HepG2 (cell line): Measurements from ENCODE around the gene ZFYVE27. TPM values are rescaled to one million over a fixed set of nuclear protein-coding genes. Genes with fewer than 3 reads are reported as not detected.
A peak's percentile ranks its signal among the peaks of the same experiment; 100 is the strongest.

ENCODE experiments used
- CEBPB ChIP-seq: IDR thresholded peaks from 2 replicates; pipeline ENCODE4 v1.6.1; 2011; ENCODE audit warnings: low read depth, low read length, improper control_type of control experiment, borderline replicate concordance
- DPF2 ChIP-seq: sonication (generic); formaldehyde crosslinking; IDR thresholded peaks from 2 replicates; pipeline ENCODE4 v1.4.0; 2020; ENCODE audit warnings: mild to moderate bottlenecking, low read depth, missing genetic modification reagents, borderline replicate concordance
- ELF4 ChIP-seq: sonication (generic); formaldehyde crosslinking; IDR thresholded peaks from 2 replicates; pipeline ENCODE4 v1.5.0; 2020; ENCODE audit warnings: missing genetic modification reagents, mild to moderate bottlenecking, moderate library complexity, borderline replicate concordance
- HDAC6 ChIP-seq: fragments of 200-600 bp; sonication (generic); IDR thresholded peaks from 2 replicates; pipeline ENCODE4 v1.7.0; 2017; ENCODE audit warnings: mild to moderate bottlenecking, antibody characterized with exemption, low read length, low read depth
- MAFG ChIP-seq: sonication (generic); formaldehyde crosslinking; IDR thresholded peaks from 2 replicates; pipeline ENCODE4 v1.5.1; 2020; ENCODE audit warnings: mild to moderate bottlenecking, missing genetic modification reagents
- MAZ ChIP-seq, 2 experiments: sonication (generic) in 1 of 2; formaldehyde crosslinking in 1 of 2; IDR thresholded peaks; 2 replicates each; pipeline versions ENCODE4 v1.5.0 to v1.6.1; 2012 to 2020; ENCODE audit warnings: low read depth in 2 of 2, mild to moderate bottlenecking in 2 of 2, borderline replicate concordance in 1 of 2, improper control_type of control experiment in 1 of 2, low read length in 1 of 2, missing genetic modification reagents in 1 of 2, moderate library complexity in 1 of 2
- MIXL1 ChIP-seq: IDR thresholded peaks from 2 replicates; pipeline ENCODE4 v1.6.1; 2016
- MXD4 ChIP-seq: IDR thresholded peaks from 2 replicates; pipeline ENCODE4 v1.6.1; 2016; ENCODE audit warnings: mild to moderate bottlenecking, missing biosample characterization, missing genetic modification reagents
- NCOR1 ChIP-seq: fragments of 200-600 bp; sonication (generic); IDR thresholded peaks from 2 replicates; pipeline ENCODE4 v1.7.0; 2017; ENCODE audit warnings: antibody characterized with exemption, low read length, borderline replicate concordance
- RFXAP ChIP-seq: sonication (generic); formaldehyde crosslinking; IDR thresholded peaks from 2 replicates; pipeline ENCODE4 v1.4.0; 2020; ENCODE audit warnings: missing genetic modification reagents, borderline replicate concordance
- TBX3 ChIP-seq: fragments of 450-650 bp; IDR thresholded peaks from 2 replicates; pipeline ENCODE4 v1.6.1; 2017; ENCODE audit warnings: antibody characterized with exemption, mild to moderate bottlenecking, inconsistent platforms, borderline replicate concordance
- ZC3H13 ChIP-seq: sonication (generic); formaldehyde crosslinking; IDR thresholded peaks from 2 replicates; pipeline ENCODE4 v1.8.1; 2023; ENCODE audit warnings: mild to moderate bottlenecking, missing genetic modification reagents, moderate library complexity
- ZNF598 ChIP-seq: sonication (generic); formaldehyde crosslinking; IDR thresholded peaks from 2 replicates; pipeline ENCODE4 v1.5.1; 2020; ENCODE audit warnings: mild to moderate bottlenecking, missing genetic modification reagents, borderline replicate concordance
- ZNF607 ChIP-seq: sonication (generic); formaldehyde crosslinking; IDR thresholded peaks from 2 replicates; pipeline ENCODE4 v1.5.1; 2020; ENCODE audit warnings: missing genetic modification reagents, mild to moderate bottlenecking, borderline replicate concordance
- ZNF746 ChIP-seq: sonication (generic); formaldehyde crosslinking; IDR thresholded peaks from 2 replicates; pipeline ENCODE4 v1.8.0; 2022; ENCODE audit warnings: mild to moderate bottlenecking, missing genetic modification reagents
- polyA plus RNA-seq, 8 experiments: library from polyadenylated mRNA; depleted of rRNA in 3 of 8; stranded (reverse) in 7 of 8; unstranded in 1 of 8; fragments of >200 nt; fragmentation: Illumina TruSeq in 4 of 8; extraction: Trizol in 4 of 8; gene quantifications; 2 replicates each; pipeline versions ENCODE4 v1.2.1 to v1.2.3, GENCODE V29; 2011 to 2016; ENCODE audit warnings: low read depth in 4 of 8, missing spikeins in 1 of 8, mixed read lengths in 1 of 8; ENCODE audit not compliant: insufficient read depth in 1 of 8
- total RNA-seq, 5 experiments: library from RNA; depleted of rRNA; stranded (reverse); fragments of >200 nt; fragmentation: Illumina TruSeq; extraction: Trizol; gene quantifications; 2 replicates each; pipeline ENCODE4 v1.2.3, GENCODE V29; 2016; ENCODE audit warnings: low read depth in 1 of 5
- TF ChIP-seq, protein P1 (sequence below): sonication (generic); formaldehyde crosslinking; IDR thresholded peaks from 2 replicates; pipeline ENCODE4 v1.5.1; 2020; ENCODE audit warnings: mild to moderate bottlenecking, missing genetic modification reagents
- TF ChIP-seq, protein P2 (sequence below): sonication (generic); formaldehyde crosslinking; IDR thresholded peaks from 2 replicates; pipeline ENCODE4 v1.4.0; 2020; ENCODE audit warnings: missing genetic modification reagents
- TF ChIP-seq, protein P3 (sequence below): sonication (generic); formaldehyde crosslinking; IDR thresholded peaks from 2 replicates; pipeline ENCODE4 v1.5.0; 2020; ENCODE audit warnings: missing genetic modification reagents
- TF ChIP-seq, protein P4 (sequence below): sonication (generic); IDR thresholded peaks from 2 replicates; pipeline ENCODE4 v1.6.1; 2016; ENCODE audit warnings: low read depth, borderline replicate concordance

Gene ZFYVE27
- total and polyA plus RNA-seq, 2 of the 13 experiments (the other 11 are each of a cell fraction or from before 2014, with no cell fraction given), result 19.7 to 20.5 TPM

DNA sequence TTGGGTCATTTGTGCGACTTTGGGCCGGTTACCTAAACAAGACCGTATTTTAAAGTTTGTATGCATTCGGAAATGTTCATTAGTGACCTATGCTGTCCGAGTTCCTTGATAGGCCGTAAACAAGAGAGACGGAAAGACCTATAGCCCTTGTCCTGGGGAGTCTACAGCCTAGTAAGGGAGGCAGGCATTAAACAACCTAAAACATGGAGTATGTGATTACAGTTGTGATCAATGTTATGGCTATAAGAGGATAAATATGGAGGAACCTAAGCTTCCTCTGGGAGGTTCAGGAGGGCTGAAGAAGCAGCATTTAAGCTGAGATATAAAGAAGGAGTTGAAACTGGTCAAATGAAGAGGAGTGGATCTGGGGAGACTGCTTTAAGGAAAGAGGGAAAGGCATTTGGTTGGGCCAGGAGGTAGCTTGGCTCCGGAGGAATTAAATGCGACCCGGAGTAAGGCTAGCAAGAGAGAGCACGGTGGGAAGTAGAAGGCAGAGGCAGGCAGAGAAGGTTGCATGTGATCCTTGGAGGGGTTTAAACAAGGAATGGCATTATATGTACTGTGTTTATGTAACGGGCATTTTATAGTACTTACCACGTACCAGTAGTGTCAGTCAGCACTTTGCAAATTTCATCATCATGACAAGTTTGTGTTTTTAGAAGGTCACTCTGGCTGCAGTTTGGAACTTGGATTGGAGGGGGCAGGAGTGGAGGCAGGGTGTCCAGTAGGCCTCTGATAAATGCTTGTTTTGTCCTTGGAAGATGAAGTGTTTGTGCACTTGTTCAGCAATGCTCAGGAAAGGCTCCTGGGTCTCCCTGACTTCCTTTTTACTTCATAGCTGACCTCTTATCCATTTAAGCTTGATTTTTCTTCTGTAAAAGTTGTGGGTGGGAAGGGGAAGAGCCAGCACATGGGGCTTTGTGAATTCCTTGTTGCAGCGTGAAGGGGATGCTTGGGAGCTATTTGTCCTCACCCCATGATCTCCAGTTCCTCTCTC lies 48.8 kb upstream of the ZFYVE27 start (continued):
- TF ChIP-seq ZC3H13 (CRISPR knock-in tag), result no peak
- peak; percentile 35; the same call in 1 of the 2 replicates for TF ChIP-seq CEBPB
- no peak for TF ChIP-seq RFXAP (CRISPR knock-in tag)
- TF ChIP-seq, protein P1, sequence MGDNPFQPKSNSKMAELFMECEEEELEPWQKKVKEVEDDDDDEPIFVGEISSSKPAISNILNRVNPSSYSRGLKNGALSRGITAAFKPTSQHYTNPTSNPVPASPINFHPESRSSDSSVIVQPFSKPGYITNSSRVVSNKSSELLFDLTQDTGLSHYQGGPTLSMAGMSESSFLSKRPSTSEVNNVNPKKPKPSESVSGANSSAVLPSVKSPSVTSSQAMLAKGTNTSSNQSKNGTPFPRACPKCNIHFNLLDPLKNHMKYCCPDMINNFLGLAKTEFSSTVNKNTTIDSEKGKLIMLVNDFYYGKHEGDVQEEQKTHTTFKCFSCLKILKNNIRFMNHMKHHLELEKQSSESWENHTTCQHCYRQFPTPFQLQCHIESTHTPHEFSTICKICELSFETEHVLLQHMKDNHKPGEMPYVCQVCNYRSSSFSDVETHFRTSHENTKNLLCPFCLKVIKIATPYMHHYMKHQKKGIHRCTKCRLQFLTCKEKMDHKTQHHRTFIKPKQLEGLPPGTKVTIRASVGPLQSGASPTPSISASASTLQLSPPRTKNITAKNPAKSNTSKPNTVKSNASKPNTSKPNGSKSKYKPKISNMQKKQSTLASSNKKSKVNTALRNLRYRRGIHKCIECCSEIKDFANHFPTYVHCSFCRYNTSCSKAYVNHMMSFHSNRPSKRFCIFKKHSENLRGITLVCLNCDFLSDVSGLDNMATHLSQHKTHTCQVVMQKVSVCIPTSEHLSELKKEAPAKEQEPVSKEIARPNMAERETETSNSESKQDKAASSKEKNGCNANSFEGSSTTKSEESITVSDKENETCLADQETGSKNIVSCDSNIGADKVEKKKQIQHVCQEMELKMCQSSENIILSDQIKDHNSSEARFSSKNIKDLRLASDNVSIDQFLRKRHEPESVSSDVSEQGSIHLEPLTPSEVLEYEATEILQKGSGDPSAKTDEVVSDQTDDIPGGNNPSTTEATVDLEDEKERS (CRISPR knock-in tag), result 0 out of 2 replicates have a peak, but pooled peaks have one; percentile 10
- TF ChIP-seq DPF2, result no peak
- TF ChIP-seq, protein P2, sequence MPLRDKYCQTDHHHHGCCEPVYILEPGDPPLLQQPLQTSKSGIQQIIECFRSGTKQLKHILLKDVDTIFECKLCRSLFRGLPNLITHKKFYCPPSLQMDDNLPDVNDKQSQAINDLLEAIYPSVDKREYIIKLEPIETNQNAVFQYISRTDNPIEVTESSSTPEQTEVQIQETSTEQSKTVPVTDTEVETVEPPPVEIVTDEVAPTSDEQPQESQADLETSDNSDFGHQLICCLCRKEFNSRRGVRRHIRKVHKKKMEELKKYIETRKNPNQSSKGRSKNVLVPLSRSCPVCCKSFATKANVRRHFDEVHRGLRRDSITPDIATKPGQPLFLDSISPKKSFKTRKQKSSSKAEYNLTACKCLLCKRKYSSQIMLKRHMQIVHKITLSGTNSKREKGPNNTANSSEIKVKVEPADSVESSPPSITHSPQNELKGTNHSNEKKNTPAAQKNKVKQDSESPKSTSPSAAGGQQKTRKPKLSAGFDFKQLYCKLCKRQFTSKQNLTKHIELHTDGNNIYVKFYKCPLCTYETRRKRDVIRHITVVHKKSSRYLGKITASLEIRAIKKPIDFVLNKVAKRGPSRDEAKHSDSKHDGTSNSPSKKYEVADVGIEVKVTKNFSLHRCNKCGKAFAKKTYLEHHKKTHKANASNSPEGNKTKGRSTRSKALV (CRISPR knock-in tag), result peak; percentile 1; the same call in 1 of the 2 replicates
- TF ChIP-seq MAFG (CRISPR knock-in tag), result no peak
- TF ChIP-seq MAZ (IDR thresholded peaks at IDR 0.05; ENCODE audit: borderline replicate concordance, low read depth, low read length), result no peak
- TF ChIP-seq MAZ (CRISPR knock-in tag; IDR thresholded peaks at IDR 0.05; ENCODE audit: low read depth), result no peak
- TF ChIP-seq ZNF607 (CRISPR knock-in tag), result 0 out of 2 replicates have a peak, but pooled peaks have one; percentile 9
- TF ChIP-seq TBX3, result no peak
- TF ChIP-seq ZNF598 (CRISPR knock-in tag), result no peak
- TF ChIP-seq, protein P3, sequence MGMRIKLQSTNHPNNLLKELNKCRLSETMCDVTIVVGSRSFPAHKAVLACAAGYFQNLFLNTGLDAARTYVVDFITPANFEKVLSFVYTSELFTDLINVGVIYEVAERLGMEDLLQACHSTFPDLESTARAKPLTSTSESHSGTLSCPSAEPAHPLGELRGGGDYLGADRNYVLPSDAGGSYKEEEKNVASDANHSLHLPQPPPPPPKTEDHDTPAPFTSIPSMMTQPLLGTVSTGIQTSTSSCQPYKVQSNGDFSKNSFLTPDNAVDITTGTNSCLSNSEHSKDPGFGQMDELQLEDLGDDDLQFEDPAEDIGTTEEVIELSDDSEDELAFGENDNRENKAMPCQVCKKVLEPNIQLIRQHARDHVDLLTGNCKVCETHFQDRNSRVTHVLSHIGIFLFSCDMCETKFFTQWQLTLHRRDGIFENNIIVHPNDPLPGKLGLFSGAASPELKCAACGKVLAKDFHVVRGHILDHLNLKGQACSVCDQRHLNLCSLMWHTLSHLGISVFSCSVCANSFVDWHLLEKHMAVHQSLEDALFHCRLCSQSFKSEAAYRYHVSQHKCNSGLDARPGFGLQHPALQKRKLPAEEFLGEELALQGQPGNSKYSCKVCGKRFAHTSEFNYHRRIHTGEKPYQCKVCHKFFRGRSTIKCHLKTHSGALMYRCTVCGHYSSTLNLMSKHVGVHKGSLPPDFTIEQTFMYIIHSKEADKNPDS, result peak; percentile 46; the same call in 1 of the 2 replicates
- TF ChIP-seq MIXL1 (CRISPR knock-in tag), result no peak
- TF ChIP-seq, protein P4, sequence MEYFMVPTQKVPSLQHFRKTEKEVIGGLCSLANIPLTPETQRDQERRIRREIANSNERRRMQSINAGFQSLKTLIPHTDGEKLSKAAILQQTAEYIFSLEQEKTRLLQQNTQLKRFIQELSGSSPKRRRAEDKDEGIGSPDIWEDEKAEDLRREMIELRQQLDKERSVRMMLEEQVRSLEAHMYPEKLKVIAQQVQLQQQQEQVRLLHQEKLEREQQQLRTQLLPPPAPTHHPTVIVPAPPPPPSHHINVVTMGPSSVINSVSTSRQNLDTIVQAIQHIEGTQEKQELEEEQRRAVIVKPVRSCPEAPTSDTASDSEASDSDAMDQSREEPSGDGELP, result no peak
- TF ChIP-seq ELF4 (CRISPR knock-in tag), result 0 out of 2 replicates have a peak, but pooled peaks have one; percentile 33
- TF ChIP-seq NCOR1, result 0 out of 2 replicates have a peak, but pooled peaks have one; percentile 4
- no peak for TF ChIP-seq MXD4 (CRISPR knock-in tag)
- TF ChIP-seq HDAC6, result no peak
- TF ChIP-seq ZNF746 (CRISPR knock-in tag), result no peak
